HTERT RPE-1 (cell line): ENCODE results near the gene STARD3.
"Not testable (repeated sequence)": the region's sequence is repeated elsewhere in the genome, so short reads cannot be mapped to it uniquely, and the experiment has no call there.

ENCODE experiments used
- in situ Hi-C: fragments of 300-500 bp; cut with MboI; formaldehyde crosslinking; loops from 4 replicates; pipeline ENCODE4 v1.14.3; 2020; ENCODE audit warnings: low sequenced_read_pairs

The STARD3 gene

GRCh38 chr17:39687101-39687545 is 50.2 kb downstream of the STARD3 start:
- in situ Hi-C loops, result no loop called here

DNA sequence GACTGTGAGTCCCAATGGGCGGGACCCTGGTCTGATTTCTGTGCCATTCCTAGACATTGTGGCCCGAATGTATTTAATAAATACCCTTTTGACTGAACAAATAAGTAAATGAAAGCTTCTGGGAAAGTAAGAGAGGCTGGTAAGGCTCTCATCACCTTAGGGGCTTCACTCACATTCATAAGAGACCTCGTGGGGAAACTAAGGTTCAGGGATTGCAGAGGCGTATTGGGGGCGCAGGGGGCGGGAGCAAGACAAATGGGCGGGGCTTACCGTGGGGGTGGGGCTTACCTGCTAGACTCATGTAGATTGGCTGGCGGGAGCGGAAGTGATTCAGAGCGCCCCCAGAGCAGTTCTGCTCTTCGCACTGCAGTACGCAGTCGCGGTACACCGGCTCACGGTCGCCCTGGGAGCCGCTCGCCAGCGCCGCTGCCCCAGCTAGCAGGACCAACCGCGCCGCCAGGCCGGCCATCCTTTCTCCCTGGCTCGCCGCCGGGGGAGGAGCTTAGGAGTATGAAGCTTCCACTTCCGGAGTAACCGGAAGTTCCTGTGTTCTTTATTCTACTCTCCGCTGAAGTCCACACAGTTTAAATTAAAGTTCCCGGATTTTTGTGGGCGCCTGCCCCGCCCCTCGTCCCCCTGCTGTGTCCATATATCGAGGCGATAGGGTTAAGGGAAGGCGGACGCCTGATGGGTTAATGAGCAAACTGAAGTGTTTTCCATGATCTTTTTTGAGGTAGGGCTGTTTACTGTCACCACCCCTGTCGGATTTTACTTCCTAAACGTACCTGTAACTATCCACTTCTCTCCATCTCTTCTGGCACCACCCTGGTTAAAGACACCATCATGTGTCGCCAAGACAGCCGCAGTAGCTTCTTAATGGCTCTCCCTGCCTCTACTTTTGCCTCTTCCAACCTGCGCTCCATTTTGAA is 50.9 kb downstream of the STARD3 start, which contains the start of gene PGAP3:
PGAP3 (minus strand) TSS at position 512 of the 929 bp plus-strand sequence; CDS start at position 469, 43 bp downstream.
- in situ Hi-C loops, result no loop called here

DNA sequence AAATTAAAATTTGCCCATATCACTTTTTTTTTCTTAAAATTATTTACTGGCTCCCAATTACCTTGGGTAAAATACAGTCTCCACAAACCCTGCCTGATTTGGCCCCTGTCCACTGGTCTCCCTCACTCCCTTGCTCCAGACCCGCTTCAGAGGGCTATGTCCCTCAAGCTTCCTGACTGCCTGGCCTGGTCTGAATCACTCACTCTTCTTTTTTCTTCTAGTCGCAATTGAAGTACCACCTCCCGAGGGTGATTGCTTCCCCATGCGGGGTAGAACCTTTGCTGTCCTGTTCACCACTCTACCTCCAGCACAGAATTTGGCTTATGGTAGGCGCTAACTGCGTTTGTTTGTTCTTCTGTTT is 51.5 kb downstream of the STARD3 start:
- in situ Hi-C loops, result no loop called here

DNA sequence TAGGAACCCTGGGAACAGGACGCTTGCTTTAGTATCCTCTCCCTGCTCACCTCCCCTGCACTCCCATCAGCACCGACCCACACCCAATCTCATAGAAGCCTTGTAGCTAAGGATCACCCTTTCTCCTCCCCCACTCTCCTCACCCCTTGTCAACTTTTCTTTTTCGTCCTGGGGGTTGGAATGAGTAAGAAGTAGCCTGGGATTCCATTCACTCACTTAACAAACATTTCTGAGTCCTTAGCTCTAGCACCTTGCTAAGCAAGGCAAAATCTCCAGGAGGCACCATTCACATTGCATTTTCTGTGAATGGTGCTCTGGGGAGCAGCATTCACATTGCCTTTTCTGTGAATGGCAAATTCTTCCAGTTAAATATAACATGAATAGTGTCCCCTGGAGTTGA is 52.0 kb downstream of the STARD3 start:
- in situ Hi-C loops, result no loop called here

GRCh38 chr17:39694593-39694992 is 57.6 kb downstream of the STARD3 start:
- in situ Hi-C loops, result no loop called here

- in situ Hi-C loops, result no loop called here
Observed at GRCh38 chr17:39695089-39695474, 58.1 kb downstream of the STARD3 start.

- in situ Hi-C loops, result no loop called here
Observed at GRCh38 chr17:39696731-39697130, 59.8 kb downstream of the STARD3 start.

DNA sequence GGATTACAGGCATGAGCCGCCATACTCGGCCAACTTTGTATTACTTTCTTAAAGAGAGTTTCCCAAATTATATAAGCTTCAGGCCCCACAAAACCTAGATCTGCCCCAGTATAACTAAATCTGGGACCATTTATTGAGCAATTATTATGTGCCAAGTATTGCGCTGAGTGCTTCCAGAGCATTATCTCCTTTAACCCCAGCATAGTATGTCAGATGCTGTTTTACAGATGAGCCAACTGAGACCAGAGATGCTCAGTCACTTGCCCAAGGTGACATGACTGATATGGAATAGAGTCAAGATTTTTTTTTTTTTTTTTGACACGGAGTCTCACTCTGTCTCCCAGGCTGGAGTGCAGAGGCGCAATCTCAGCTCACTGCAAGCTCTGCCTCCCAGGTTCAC is 61.0 kb downstream of the STARD3 start:
- in situ Hi-C loops, result no loop called here

GRCh38 chr17:39699157-39699817 is 62.3 kb downstream of the STARD3 start:
- in situ Hi-C loops, result not testable (repeated sequence)

- in situ Hi-C loops, result no loop called here
Observed at GRCh38 chr17:39699818-39700147, 62.8 kb downstream of the STARD3 start, which contains the start of gene ERBB2. ERBB2 (plus strand) TSS chr17:39700064; CDS start chr17:39700239, 175 bp downstream.

DNA sequence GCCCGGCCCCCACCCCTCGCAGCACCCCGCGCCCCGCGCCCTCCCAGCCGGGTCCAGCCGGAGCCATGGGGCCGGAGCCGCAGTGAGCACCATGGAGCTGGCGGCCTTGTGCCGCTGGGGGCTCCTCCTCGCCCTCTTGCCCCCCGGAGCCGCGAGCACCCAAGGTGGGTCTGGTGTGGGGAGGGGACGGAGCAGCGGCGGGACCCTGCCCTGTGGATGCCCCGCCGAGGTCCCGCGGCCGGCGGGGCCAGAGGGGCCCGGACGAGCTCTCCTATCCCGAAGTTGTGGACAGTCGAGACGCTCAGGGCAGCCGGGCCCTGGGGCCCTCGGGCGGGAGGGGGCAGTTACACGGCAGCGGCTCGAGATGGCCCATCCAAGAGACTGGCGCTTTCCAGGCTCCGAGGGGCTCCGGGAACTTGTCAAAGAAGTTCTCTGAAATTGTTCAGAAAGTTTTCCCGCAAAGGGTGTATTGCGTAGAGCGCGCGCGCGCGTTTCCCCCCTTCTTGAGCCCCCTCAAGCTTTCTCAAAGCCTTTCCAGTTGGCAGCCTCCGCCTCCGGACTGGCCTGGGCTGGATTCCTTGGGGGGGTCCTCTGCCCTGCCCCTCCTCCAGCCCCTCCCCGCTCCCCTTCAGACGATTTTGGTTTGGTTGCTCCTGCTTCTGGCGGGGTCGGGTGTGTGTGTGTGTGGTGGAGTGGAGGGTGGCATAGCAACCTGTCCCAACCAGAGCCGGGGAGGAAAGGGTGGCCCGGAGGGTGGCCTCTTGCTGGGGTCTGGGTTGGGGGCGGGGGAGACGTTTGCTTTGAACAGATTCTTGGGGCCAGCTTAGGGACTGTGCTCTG is 63.4 kb downstream of the STARD3 start:
- in situ Hi-C loops, result no loop called here

GRCh38 chr17:39701012-39701783 is 64.3 kb downstream of the STARD3 start:
- in situ Hi-C loops, result no loop called here

DNA sequence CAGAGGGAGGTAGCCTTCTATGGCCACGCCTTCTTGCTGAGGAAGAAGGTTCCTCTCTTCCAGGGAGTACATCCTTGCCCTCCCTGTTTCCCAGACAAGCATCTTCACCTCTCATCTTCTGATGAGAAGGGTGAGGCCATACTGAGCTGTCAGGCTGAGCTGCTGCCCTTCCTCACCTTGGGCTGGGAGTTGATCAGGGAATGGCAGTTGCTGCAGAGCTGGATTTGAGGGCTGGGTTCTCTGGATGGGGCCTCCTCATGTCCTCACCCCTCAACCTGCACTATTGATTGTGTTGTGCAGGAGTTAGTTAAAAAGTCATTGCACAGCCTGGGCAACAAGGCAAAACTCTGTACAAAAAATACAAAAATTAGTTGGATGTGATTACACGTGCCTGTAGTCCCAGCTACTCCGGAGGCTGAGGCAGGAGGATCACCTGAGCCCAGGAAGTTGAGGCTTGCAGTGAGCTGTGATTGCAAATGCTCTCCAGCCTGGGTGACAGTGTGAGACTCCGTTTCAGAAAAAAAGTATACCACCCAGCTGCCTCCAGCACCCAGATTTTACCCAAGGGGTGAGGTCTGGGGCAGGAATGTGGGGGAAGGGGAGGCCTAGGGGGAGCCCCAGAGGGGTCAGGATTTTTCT is 65.0 kb downstream of the STARD3 start:
- in situ Hi-C loops, result no loop called here

DNA sequence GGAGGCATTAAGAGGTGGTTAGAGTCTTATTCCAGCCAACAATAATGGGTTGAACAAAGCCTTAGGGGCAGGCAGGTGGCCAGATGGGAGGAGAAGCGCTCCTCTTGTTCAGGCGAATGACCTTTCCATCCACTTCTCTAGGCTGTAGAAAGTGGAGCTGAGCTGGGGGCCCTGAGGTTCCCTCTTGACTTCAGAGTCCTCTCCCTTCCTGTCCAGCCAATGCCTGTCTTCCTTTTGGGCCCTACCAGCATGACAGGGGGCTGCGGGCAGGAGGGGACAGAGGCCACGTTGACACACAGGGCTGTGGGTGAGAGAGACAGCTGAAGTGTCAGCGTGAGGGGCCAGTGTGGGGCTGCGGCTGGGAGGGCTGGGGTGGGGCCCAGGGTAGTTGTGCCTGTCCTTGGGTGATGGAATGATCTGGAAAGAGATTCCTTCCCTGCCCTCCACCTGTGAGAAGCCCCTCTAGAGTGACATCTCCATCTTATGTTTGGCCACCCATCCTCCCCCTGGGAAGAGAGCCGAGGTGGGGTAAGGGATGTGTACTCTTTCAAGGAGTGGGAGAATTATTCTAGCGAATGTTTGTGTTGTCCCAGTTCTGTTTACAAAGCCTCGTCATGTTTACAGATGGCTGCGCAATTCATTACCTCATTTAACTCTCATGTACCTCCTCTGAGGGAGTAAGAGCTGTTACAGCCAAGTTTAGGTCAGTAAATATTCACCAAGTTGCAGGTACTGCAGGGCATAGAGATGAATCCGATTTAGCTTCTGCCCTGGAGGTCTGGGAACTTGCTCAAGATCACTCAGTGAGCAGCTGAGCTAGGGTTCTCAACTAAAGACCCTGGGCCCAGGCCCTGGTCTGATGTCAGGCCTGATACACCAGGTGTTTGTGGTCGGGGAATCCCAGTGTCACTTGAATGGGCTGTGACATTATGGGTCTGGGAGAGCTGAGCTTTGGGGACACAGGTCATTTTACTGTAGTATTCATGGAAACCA is 66.3 kb downstream of the STARD3 start:
- in situ Hi-C loops, result no loop called here

DNA sequence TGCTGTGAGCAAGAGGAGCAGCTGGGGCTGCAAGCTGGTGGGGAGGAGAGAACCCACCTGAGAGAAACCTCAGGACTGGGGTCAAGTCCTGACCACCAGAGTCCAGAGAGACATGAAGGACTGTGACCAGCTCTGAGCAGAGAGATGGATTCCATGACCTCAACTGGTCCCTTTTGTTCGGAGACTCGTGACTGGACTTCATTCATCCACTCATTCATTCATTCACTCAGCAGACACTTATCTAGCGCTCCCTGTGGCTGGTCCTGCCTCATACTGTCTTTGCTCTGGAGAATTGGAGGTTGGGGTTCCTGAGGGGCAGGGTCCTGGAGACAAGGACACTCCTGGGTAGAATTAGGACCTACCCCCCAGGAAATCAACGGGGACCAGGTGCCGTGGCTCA is 67.0 kb downstream of the STARD3 start:
- in situ Hi-C loops, result no loop called here

DNA sequence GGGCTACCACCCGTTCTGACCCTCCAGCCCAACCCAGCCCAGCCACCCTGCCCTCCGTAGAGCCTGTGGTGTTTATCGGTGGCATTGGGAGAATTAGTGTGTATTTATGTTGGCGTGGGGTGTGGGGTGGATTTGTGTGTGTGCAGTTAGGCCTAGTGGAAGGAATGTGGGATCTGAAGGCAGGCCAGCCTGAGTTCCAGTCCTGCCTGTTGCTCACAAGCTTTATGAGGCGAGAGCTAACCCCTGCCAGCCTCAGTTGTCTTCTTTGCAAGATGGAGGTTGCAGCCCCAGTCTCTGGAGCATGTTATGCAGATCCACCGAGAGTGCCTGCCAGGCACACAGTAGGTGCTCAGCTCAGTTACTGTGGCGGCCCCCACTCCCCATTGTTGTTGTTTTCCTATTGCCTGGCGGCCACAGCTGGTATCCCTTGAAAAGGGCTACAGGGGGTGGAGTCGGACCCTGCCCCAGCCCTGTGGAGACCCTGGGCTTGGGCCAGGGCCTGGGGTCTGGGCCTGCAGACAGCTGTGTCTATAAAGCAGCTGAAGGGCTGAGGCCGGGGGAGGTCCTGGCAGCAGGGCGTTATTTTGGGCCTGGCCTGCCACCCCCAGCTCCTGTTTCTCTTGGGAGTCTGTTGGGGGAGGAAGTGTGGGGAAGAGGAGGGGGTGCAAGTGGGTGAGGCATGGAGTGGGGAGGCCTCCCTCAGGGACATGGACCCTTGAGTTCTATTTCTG is 68.0 kb downstream of the STARD3 start:
- in situ Hi-C loops, result no loop called here

GRCh38 chr17:39705786-39706348 is 68.9 kb downstream of the STARD3 start:
- in situ Hi-C loops, result no loop called here

DNA sequence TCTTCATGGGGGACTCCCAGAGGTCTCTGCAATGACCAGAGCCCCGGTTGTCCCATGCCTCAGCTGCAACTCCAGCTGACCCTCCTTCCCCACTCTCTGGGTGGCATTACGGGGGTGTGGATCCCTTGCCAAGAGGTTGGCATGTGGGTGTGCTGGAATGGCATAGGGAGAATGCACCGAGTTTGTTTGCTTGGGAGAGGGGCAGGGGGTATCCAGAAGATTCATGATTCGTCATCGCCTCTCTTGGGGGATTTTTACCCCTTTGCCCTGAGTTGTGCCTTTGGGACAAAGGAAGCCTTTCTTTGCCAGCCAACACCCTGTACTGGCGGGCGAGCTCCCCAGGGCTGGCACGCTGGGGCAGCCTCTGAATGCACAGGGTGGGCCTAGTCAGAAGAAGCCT is 69.4 kb downstream of the STARD3 start:
- in situ Hi-C loops, result no loop called here
